ENCODE results near the gene IRF5. TPM values are rescaled to one million over a fixed set of nuclear protein-coding genes. Genes with fewer than 3 reads are reported as not detected.

Gene IRF5
- total RNA-seq, 4 donors from 2014 or later = 12.2 to 20.5 (median 16.9) TPM

- no peak for DNase-seq
- H3K27ac ChIP-seq = peak overlapping the region in 2 of 4 donors; percentile 21 to 34
Measured at GRCh38 chr7:128933180-128933891, 4.4 kb upstream of the IRF5 start.

GRCh38 chr7:128934361-128935341 lies 3.1 kb upstream of the IRF5 start:
- no peak overlapping the region for H3K4me3 ChIP-seq
- DNase-seq = no peak
- intact Hi-C loops (cut with DNase I) = no loop called here
- peaks cover 4 to 37% (median 7%) of the 10 kb centered on the region in 3 donors for H3K4me1 ChIP-seq
- H3K36me3 ChIP-seq = no peaks in the 10 kb centered on the region
- no peak for TF ChIP-seq POLR2A (IDR thresholded peaks at IDR 0.05)
- no peak for TF ChIP-seq CTCF (IDR thresholded peaks at IDR 0.05)
- no peaks in the 10 kb centered on the region for H3K9me3 ChIP-seq
- H3K27me3 ChIP-seq = peaks cover 0 to 42% (median 0%) of the 10 kb centered on the region in 4 donors
- peak overlapping the region in 2 of 4 donors; percentile 29 to 58 for H3K27ac ChIP-seq
- 65 to 73% methylated on average over 9 to 12 of the region's 14 CpGs for WGBS, 2 donors

More at GRCh38 chr7:128933180-128933891, 4.4 kb upstream of the IRF5 start:
- no peak overlapping the region for H3K4me3 ChIP-seq
- WGBS, 2 donors = 43 to 45% methylated on average over 14 of the region's 15 CpGs
- peak in 1 of 4 donors; percentile 18 for TF ChIP-seq POLR2A (IDR thresholded peaks at IDR 0.05)
- TF ChIP-seq CTCF (IDR thresholded peaks at IDR 0.05) = peak in 1 of 6 experiments; percentile 9
- H3K36me3 ChIP-seq = no peaks in the 10 kb centered on the region
- peaks cover 0 to 24% (median 4%) of the 10 kb centered on the region in 3 donors for H3K4me1 ChIP-seq
- intact Hi-C loops (cut with DNase I) = no loop called here
- no peaks in the 10 kb centered on the region for H3K9me3 ChIP-seq
- peaks cover 0 to 34% (median 0%) of the 10 kb centered on the region in 4 donors for H3K27me3 ChIP-seq

- no peak for TF ChIP-seq POLR2A (IDR thresholded peaks at IDR 0.05)
- no peak for TF ChIP-seq CTCF (IDR thresholded peaks at IDR 0.05)
- H3K27ac ChIP-seq = peak overlapping the region in 2 of 4 donors; percentile 29 to 58
Measured at GRCh38 chr7:128935342-128935730, 2.4 kb upstream of the IRF5 start.

GRCh38 chr7:128936798-128937197 lies 929 bp upstream of the IRF5 start:
- no peaks in the 10 kb centered on the region for H3K9me3 ChIP-seq
- DNase-seq = no peak
- H3K27me3 ChIP-seq = peaks cover 0 to 55% (median 0%) of the 10 kb centered on the region in 4 donors
- no peak overlapping the region for H3K4me3 ChIP-seq
- no peaks in the 10 kb centered on the region for H3K36me3 ChIP-seq
- H3K27ac ChIP-seq = no peak overlapping the region
- H3K4me1 ChIP-seq = peaks cover 4 to 53% (median 7%) of the 10 kb centered on the region in 3 donors
- intact Hi-C loops (cut with DNase I) = no loop called here
- TF ChIP-seq POLR2A (IDR thresholded peaks at IDR 0.05) (no peak), CTCF (IDR thresholded peaks at IDR 0.05) (no peak)
- 81 to 100% methylated on average over 1 to 4 of the region's 4 CpGs for WGBS, 2 donors

More at GRCh38 chr7:128935342-128935730, 2.4 kb upstream of the IRF5 start:
- peaks cover 4 to 44% (median 7%) of the 10 kb centered on the region in 3 donors for H3K4me1 ChIP-seq
- no peak overlapping the region for H3K4me3 ChIP-seq
- intact Hi-C loops (cut with DNase I) = no loop called here
- no peak for DNase-seq
- H3K36me3 ChIP-seq = no peaks in the 10 kb centered on the region
- no peaks in the 10 kb centered on the region for H3K9me3 ChIP-seq
- WGBS, 2 donors = 68 to 81% methylated on average over 4 to 5 of the region's 6 CpGs
- peaks cover 0 to 47% (median 0%) of the 10 kb centered on the region in 4 donors for H3K27me3 ChIP-seq
